ENCODE measurements around the gene ITFG2. TPM values are rescaled to one million over a fixed set of nuclear protein-coding genes. Genes with fewer than 3 reads are reported as not detected.

The ITFG2 gene
- total and polyA plus RNA-seq, 9 of the 15 experiments (the other 6 are each of a cell fraction or from before 2014, with no cell fraction given) = 15.0 to 22.8 (median 19.4) TPM

- TF ChIP-seq, protein P1, sequence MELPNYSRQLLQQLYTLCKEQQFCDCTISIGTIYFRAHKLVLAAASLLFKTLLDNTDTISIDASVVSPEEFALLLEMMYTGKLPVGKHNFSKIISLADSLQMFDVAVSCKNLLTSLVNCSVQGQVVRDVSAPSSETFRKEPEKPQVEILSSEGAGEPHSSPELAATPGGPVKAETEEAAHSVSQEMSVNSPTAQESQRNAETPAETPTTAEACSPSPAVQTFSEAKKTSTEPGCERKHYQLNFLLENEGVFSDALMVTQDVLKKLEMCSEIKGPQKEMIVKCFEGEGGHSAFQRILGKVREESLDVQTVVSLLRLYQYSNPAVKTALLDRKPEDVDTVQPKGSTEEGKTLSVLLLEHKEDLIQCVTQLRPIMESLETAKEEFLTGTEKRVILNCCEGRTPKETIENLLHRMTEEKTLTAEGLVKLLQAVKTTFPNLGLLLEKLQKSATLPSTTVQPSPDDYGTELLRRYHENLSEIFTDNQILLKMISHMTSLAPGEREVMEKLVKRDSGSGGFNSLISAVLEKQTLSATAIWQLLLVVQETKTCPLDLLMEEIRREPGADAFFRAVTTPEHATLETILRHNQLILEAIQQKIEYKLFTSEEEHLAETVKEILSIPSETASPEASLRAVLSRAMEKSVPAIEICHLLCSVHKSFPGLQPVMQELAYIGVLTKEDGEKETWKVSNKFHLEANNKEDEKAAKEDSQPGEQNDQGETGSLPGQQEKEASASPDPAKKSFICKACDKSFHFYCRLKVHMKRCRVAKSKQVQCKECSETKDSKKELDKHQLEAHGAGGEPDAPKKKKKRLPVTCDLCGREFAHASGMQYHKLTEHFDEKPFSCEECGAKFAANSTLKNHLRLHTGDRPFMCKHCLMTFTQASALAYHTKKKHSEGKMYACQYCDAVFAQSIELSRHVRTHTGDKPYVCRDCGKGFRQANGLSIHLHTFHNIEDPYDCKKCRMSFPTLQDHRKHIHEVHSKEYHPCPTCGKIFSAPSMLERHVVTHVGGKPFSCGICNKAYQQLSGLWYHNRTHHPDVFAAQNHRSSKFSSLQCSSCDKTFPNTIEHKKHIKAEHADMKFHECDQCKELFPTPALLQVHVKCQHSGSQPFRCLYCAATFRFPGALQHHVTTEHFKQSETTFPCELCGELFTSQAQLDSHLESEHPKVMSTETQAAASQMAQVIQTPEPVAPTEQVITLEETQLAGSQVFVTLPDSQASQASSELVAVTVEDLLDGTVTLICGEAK (IDR thresholded peaks at IDR 0.05) = peak; percentile 100
- TF ChIP-seq, protein P1 (CRISPR knock-in tag; IDR thresholded peaks at IDR 0.05) = peak; percentile 100
- TF ChIP-seq GABPA (tag; conservative IDR thresholded peaks at IDR 0.05; ENCODE audit: low read depth) (peak; percentile 94), POLR2G (IDR thresholded peaks at IDR 0.05; ENCODE audit: low read depth, low read length) (peak; percentile 94), ZKSCAN1 (IDR thresholded peaks at IDR 0.05; ENCODE audit: low read depth, low read length) (peak; percentile 93), RFX7 (CRISPR knock-in tag; IDR thresholded peaks at IDR 0.05) (no peak), TAF1 (IDR thresholded peaks at IDR 0.05; ENCODE audit: control insufficient read depth, extremely low read depth, insufficient read depth, low read length, severe bottlenecking) (peak; percentile 69), ZNF384 (IDR thresholded peaks at IDR 0.05; ENCODE audit: low read depth, low read length) (peak; percentile 77), FUS (optimal IDR thresholded peaks at IDR 0.05; ENCODE audit: low read depth, low read length) (no peak), POLR2A (conservative IDR thresholded peaks at IDR 0.05) (peak; percentile 98), ZFP1 (CRISPR knock-in tag; IDR thresholded peaks at IDR 0.05) (no peak), ESRRA (IDR thresholded peaks at IDR 0.05; ENCODE audit: borderline replicate concordance, low read depth) (peak; percentile 100)
- TF ChIP-seq, protein P2, sequence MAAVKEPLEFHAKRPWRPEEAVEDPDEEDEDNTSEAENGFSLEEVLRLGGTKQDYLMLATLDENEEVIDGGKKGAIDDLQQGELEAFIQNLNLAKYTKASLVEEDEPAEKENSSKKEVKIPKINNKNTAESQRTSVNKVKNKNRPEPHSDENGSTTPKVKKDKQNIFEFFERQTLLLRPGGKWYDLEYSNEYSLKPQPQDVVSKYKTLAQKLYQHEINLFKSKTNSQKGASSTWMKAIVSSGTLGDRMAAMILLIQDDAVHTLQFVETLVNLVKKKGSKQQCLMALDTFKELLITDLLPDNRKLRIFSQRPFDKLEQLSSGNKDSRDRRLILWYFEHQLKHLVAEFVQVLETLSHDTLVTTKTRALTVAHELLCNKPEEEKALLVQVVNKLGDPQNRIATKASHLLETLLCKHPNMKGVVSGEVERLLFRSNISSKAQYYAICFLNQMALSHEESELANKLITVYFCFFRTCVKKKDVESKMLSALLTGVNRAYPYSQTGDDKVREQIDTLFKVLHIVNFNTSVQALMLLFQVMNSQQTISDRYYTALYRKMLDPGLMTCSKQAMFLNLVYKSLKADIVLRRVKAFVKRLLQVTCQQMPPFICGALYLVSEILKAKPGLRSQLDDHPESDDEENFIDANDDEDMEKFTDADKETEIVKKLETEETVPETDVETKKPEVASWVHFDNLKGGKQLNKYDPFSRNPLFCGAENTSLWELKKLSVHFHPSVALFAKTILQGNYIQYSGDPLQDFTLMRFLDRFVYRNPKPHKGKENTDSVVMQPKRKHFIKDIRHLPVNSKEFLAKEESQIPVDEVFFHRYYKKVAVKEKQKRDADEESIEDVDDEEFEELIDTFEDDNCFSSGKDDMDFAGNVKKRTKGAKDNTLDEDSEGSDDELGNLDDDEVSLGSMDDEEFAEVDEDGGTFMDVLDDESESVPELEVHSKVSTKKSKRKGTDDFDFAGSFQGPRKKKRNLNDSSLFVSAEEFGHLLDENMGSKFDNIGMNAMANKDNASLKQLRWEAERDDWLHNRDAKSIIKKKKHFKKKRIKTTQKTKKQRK (IDR thresholded peaks at IDR 0.05; ENCODE audit: borderline replicate concordance, low read depth, low read length) = peak; percentile 85; the same call in 1 of the 2 replicates
Observed at GRCh38 chr12:2812290-2813213, at the start of gene ITFG2 (continued).

Data from K562 (cell line).